ENCODE measurements around the gene TSPAN18. TPM values are rescaled to one million over a fixed set of nuclear protein-coding genes. Genes with fewer than 3 reads are reported as not detected.

Gene TSPAN18
- total and polyA plus RNA-seq, 11 donors: 40.0 to 151 (median 74.9) TPM

- WGBS, 4 donors: 95 to 100% (median 98%) methylated on average over 1 of the region's 1 CpG
- Histone ChIP-seq H3K27me3 (no peaks in the 10 kb centered on the region), H3K36me3 (peaks cover 0 to 13% (median 0%) of the 10 kb centered on the region in 9 donors), H3K4me1 (peaks cover 0 to 27% (median 1%) of the 10 kb centered on the region in 12 donors), H3K27ac (no peak overlapping the region), H3K4me3 (no peak overlapping the region), H3K9me3 (peaks cover 0 to 7% (median 0%) of the 10 kb centered on the region in 12 donors)
- intact Hi-C loops (cut with DNase I): loop anchor here in 1 of 10 donors (10.0 kb wide), 1 partner anchor 62 kb away; no protein-coding TSS in a partner anchor
- TF ChIP-seq CTCF (IDR thresholded peaks at IDR 0.05) (no peak), POLR2A (IDR thresholded peaks at IDR 0.05) (no peak)
- ATAC-seq: no peak
- no peak for DNase-seq
Observed at GRCh38 chr11:44872556-44872955, 145.8 kb downstream of the TSPAN18 start.

DNA sequence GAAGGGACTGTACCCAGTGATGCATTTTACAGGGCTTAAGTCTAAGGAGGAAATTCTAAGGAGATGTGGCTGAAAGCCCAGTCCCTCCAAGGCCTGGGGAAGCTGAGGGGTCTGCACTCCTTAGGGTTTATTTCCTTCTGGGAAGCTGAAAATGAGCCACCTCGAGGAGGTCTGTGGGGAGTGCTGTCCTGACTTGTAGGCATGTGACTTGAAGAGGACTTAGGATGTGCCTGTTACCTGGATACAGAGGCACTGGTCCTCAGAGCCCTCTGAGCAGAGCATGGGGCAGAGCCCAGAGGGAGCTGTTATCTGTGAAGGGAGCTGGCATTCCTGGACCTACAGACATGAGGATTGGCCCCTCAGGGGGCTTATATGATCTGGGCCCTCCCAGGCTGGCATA is 146.8 kb downstream of the TSPAN18 start:
- no peak for ATAC-seq
- no peak for DNase-seq
- WGBS, 4 donors: 20 to 25% (median 24%) methylated on average over 1 of the region's 1 CpG
- peaks cover 0 to 13% (median 0%) of the 10 kb centered on the region in 9 donors for H3K36me3 ChIP-seq
- H3K27me3 ChIP-seq: no peaks in the 10 kb centered on the region
- peaks cover 0 to 7% (median 0%) of the 10 kb centered on the region in 12 donors for H3K9me3 ChIP-seq
- intact Hi-C loops (cut with DNase I): loop anchor here in 1 of 10 donors (10.0 kb wide), 1 partner anchor 61 kb away; no protein-coding TSS in a partner anchor
- no peak overlapping the region for H3K27ac ChIP-seq
- TF ChIP-seq POLR2A (IDR thresholded peaks at IDR 0.05) (no peak), CTCF (IDR thresholded peaks at IDR 0.05) (no peak)
- H3K4me1 ChIP-seq: peaks cover 0 to 32% (median 10%) of the 10 kb centered on the region in 12 donors
- H3K4me3 ChIP-seq: no peak overlapping the region

DNA sequence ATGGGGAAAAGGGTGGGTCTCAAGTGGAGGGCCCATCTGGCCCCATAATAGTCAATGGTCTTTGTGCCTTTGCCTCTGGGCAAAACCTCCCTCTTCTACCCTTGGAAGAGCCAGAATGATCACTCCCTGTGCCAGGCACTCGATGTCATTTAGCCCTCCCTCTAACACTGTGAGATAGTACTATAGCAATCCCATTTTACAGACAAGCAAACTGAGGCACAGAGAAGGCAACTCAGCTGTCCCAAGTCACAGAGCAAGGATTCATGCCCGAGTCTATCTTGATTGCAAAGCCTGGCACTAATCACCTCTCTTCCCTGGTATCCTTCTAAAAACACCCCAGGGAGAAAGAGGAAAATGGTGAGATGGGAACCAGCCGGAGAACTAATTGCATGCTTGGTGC is 147.5 kb downstream of the TSPAN18 start:
- WGBS, 4 donors: 87 to 96% (median 91%) methylated on average over 3 of the region's 3 CpGs
- intact Hi-C loops (cut with DNase I): loop anchor here in 1 of 10 donors (10.0 kb wide), 1 partner anchor 61 kb away; no protein-coding TSS in a partner anchor
- H3K4me1 ChIP-seq: peaks cover 0 to 25% (median 9%) of the 10 kb centered on the region in 12 donors

DNA sequence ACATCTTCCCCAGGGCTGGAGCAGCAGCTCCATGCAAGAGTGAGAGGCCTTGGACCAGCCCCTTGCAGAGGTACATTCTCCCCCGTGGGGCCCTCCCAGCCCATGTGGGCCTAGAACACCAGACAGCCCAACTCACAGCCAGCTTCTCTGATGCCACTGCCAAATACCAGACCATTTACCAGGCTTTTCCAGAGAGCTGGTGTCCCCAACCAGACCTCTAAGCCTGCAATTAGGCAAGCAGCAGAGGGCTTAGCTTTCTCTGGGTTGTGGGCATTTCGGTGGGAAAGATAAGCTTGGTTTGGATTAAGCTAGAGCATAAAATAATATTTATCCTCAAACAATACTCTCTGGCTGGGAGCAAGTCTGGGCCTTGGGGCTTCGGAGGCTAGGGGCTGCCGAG is 148.3 kb downstream of the TSPAN18 start:
- H3K4me3 ChIP-seq: no peak overlapping the region
- TF ChIP-seq CTCF (IDR thresholded peaks at IDR 0.05): no peak
- TF ChIP-seq POLR2A (IDR thresholded peaks at IDR 0.05): no peak
- H3K27me3 ChIP-seq: no peaks in the 10 kb centered on the region
- peaks cover 0 to 7% (median 0%) of the 10 kb centered on the region in 12 donors for H3K9me3 ChIP-seq
- 83 to 96% (median 90%) methylated on average over 4 of the region's 4 CpGs for WGBS, 4 donors
- DNase-seq (no peak), ATAC-seq (no peak)
- peaks cover 0 to 13% (median 0%) of the 10 kb centered on the region in 9 donors for H3K36me3 ChIP-seq
- peaks cover 0 to 20% (median 8%) of the 10 kb centered on the region in 12 donors for H3K4me1 ChIP-seq
- H3K27ac ChIP-seq: no peak overlapping the region
- intact Hi-C loops (cut with DNase I): loop anchor here in 1 of 10 donors (10.0 kb wide), 1 partner anchor 60 kb away; no protein-coding TSS in a partner anchor

More for the DNA sequence above, 147.5 kb downstream of the TSPAN18 start:
- TF ChIP-seq POLR2A (IDR thresholded peaks at IDR 0.05) (no peak), CTCF (IDR thresholded peaks at IDR 0.05) (no peak)
- Histone ChIP-seq H3K4me3 (no peak overlapping the region), H3K27me3 (no peaks in the 10 kb centered on the region), H3K36me3 (peaks cover 0 to 13% (median 0%) of the 10 kb centered on the region in 9 donors), H3K27ac (no peak overlapping the region), H3K9me3 (peaks cover 0 to 7% (median 0%) of the 10 kb centered on the region in 12 donors)
- DNase-seq (no peak), ATAC-seq (no peak)
